ENCODE data around the gene TBC1D8. TPM values are rescaled to one million over a fixed set of nuclear protein-coding genes. Genes with fewer than 3 reads are reported as not detected.

TBC1D8 gene
- total RNA-seq, 4 donors from 2014 or later, result 77.6 to 511 (median 239) TPM

DNA sequence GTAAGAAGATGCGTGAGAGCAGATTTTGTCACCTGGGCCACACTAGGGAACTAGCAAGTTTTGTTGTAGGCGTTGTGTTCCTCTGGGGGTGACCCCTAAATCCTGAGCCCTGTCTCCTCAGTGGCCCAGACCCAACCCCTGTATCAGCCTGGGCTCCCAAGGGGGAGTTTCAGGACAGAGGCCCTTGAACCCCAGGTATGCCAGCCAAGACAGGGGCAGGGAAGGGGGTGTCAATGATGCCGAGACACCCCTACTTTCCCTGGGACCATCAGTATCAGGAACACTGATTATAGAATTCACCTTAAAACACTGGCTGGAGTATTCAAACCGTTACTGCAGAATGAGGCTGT is 188.2 kb downstream of the TBC1D8 start:
- no peak overlapping the region for H3K4me3 ChIP-seq
- no peaks in the 10 kb centered on the region for H3K27me3 ChIP-seq
- H3K9me3 ChIP-seq, result no peaks in the 10 kb centered on the region
- no peaks in the 10 kb centered on the region for H3K4me1 ChIP-seq
- DNase-seq, result peak in 1 of 3 donors; percentile 13
- H3K27ac ChIP-seq, result no peak overlapping the region
- H3K36me3 ChIP-seq, result no peaks in the 10 kb centered on the region
- TF ChIP-seq, protein P1, sequence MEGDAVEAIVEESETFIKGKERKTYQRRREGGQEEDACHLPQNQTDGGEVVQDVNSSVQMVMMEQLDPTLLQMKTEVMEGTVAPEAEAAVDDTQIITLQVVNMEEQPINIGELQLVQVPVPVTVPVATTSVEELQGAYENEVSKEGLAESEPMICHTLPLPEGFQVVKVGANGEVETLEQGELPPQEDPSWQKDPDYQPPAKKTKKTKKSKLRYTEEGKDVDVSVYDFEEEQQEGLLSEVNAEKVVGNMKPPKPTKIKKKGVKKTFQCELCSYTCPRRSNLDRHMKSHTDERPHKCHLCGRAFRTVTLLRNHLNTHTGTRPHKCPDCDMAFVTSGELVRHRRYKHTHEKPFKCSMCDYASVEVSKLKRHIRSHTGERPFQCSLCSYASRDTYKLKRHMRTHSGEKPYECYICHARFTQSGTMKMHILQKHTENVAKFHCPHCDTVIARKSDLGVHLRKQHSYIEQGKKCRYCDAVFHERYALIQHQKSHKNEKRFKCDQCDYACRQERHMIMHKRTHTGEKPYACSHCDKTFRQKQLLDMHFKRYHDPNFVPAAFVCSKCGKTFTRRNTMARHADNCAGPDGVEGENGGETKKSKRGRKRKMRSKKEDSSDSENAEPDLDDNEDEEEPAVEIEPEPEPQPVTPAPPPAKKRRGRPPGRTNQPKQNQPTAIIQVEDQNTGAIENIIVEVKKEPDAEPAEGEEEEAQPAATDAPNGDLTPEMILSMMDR (IDR thresholded peaks at IDR 0.05), result no peak
- no peak for TF ChIP-seq POLR2A (IDR thresholded peaks at IDR 0.05)

DNA sequence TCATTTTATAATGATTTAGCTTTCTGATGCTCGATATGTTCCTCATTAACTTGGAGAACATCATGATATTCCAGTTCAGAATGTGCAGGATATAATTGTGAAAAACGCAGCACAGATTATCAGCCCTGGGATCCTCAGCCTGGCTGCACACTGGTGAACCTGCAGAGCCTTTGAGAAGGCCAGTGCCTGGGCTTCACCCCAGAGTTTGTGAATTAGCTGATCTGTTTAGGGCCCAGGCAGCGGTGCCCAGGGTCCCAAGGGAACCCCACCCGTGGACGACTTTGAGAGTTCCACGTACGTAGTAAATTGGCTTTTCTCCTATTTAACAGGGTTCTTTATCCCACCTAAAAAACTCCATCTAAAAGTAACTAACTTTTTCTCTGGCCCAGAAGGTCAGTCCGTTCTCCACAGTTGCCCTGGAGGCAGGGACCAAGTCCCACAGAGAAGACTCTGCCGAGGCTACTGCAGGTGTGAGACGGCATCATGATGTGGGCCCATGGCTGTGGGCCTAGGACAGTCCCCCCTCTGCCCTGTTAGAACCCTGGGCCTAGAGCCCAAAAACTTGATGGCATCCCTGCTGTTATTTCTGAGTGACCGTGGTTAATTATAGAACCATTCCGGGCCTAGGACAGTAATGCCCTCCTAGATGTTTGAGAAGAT is 188.7 kb downstream of the TBC1D8 start:
- Histone ChIP-seq H3K9me3 (no peaks in the 10 kb centered on the region), H3K27me3 (no peaks in the 10 kb centered on the region), H3K27ac (no peak overlapping the region), H3K36me3 (no peaks in the 10 kb centered on the region), H3K4me3 (no peak overlapping the region), H3K4me1 (no peaks in the 10 kb centered on the region)
- DNase-seq, result peak in 1 of 3 donors; percentile 18
- TF ChIP-seq, protein P1 (IDR thresholded peaks at IDR 0.05), result no peak
- TF ChIP-seq POLR2A (IDR thresholded peaks at IDR 0.05), result no peak

DNA sequence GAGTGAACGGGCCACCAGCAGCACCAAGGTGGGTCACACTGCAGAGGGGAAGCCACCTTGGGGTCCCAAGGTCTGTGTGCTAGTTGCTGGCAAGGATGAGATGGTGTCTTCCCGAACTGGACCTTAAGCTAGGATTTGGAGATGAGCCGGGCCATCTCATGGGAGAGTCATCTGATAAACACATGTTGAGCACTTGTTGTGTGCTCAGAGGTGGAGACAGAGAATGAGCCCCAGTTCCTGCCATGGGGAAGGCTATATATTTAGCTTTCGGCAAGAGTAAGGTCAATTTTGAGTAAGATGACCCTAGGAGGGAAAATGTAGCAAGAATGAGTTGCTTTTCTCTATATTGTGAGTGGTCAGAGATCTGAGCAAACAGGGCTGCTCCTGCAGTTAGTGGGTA is 190.5 kb downstream of the TBC1D8 start:
- H3K27ac ChIP-seq, result no peak overlapping the region
- no peaks in the 10 kb centered on the region for H3K4me1 ChIP-seq
- H3K4me3 ChIP-seq, result no peak overlapping the region
- no peak for DNase-seq
- H3K9me3 ChIP-seq, result no peaks in the 10 kb centered on the region
- H3K27me3 ChIP-seq, result no peaks in the 10 kb centered on the region
- TF ChIP-seq POLR2A (IDR thresholded peaks at IDR 0.05), result no peak
- TF ChIP-seq, protein P1 (IDR thresholded peaks at IDR 0.05), result no peak
- H3K36me3 ChIP-seq, result no peaks in the 10 kb centered on the region

DNA sequence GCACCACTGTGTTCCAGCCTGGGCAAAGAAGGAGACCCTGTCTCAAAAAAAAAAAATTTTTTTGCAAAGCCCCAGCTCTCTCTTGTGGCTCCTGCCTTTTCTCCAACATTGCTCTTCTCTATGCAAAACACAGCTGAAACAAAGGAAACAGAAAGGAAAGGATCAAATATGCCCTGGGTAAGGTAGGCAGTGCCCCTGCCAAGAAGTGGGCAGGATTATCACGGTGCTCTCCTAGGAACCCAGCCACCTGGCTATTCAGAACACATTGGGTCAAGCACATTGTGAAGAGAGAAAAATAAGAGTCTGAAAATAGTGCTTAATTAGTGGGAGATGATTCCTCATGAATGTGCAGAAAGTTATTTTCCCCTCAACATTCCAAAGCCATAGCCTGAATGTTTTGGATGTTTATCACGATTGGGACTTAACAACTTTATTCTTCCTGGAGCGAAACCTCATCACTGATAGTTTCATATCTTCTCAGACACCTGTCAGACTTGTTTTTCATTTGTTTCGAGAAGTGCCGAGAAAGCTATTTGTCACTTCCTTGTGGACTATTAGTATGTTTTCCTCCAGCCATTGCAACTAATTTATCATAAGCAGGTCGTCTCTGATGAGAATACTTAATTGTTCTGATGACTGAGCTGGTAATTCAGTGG is 191.8 kb downstream of the TBC1D8 start:
- no peak for DNase-seq
- no peaks in the 10 kb centered on the region for H3K36me3 ChIP-seq
- no peak overlapping the region for H3K4me3 ChIP-seq
- no peak overlapping the region for H3K27ac ChIP-seq
- H3K4me1 ChIP-seq, result no peaks in the 10 kb centered on the region
- TF ChIP-seq, protein P1 (IDR thresholded peaks at IDR 0.05), result no peak
- TF ChIP-seq POLR2A (IDR thresholded peaks at IDR 0.05), result no peak
- no peaks in the 10 kb centered on the region for H3K27me3 ChIP-seq
- no peaks in the 10 kb centered on the region for H3K9me3 ChIP-seq

DNA sequence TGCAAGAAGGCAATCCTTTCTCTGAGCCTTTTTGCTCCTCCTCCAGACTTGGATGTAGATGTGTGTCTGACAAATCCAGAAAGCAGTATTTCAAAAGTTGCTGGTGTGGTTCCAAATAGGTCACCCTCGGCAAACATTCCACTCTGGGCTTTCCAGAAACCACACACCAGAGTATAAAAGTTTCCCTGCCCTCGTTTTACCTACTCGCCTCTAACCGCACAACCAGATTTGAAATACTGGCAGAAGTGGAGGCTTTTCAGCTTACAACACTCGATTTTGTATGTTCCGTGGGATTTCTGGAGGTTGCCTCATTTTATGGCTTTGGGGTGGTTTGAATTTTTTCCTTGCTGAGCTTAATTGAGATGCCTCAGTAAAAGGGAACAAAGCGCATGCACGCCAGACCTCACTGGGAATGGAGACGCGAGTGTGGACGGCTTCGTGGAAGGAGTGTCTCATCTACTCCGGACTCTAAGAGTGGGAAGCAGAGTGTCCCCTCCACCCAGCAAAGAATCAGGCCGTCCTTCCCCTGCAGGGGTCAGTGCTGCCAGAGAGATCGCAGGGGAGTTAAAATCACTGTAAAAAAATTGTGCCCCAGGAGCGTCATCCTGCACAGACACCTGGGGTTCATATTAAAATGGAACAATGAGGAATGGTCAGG is 193.1 kb downstream of the TBC1D8 start:
- H3K27me3 ChIP-seq, result no peaks in the 10 kb centered on the region
- H3K4me1 ChIP-seq, result no peaks in the 10 kb centered on the region
- no peak overlapping the region for H3K27ac ChIP-seq
- no peak for DNase-seq
- no peaks in the 10 kb centered on the region for H3K9me3 ChIP-seq
- TF ChIP-seq, protein P1 (IDR thresholded peaks at IDR 0.05), result no peak
- TF ChIP-seq POLR2A (IDR thresholded peaks at IDR 0.05), result no peak
- H3K36me3 ChIP-seq, result no peaks in the 10 kb centered on the region
- H3K4me3 ChIP-seq, result no peak overlapping the region

Small RNA genes within 50 kb of the gene (small RNA-seq; reads per million reads assigned to genes)
- 0 reads per million in 2 donors for gene BBIP1P1

Other genes with a start within 250 kb of the TBC1D8 start
- 1,000 to 10,000 TPM in 1 of 4 donors, 100 to 1,000 TPM in 3; 308 to 1,394 (median 568) TPM for gene RPL31, start 149.1 kb downstream of the TBC1D8 start, total RNA-seq
- 10 to 100 TPM; 46.4 to 82.9 (median 48.1) TPM for gene CNOT11, start 101.5 kb upstream of the TBC1D8 start, total RNA-seq
- 10 to 100 TPM; 61.1 to 86.2 (median 70.5) TPM for gene RNF149, start 157.3 kb upstream of the TBC1D8 start, total RNA-seq
- under 1 TPM in 1 of 4 donors, not detected in 3; 0.40 TPM for gene CREG2, start 236.1 kb upstream of the TBC1D8 start, total RNA-seq